Urinary bladder (tissue), 4 donors: ENCODE measurements around the gene PIK3R2. TPM values are rescaled to one million over a fixed set of nuclear protein-coding genes. Genes with fewer than 3 reads are reported as not detected.
"Not testable (repeated sequence)": the region's sequence is repeated elsewhere in the genome, so short reads cannot be mapped to it uniquely, and the experiment has no call there.

ENCODE experiments used
- DNase-seq: peaks from one replicate; pipeline ENCODE4 v3.0.0-alpha.2; 2015; ENCODE audit errors: extremely low spot score
- H3K27ac ChIP-seq: one replicate; pipeline ENCODE4 v1.5.1; 2013; ENCODE audit warnings: low read depth, mild to moderate bottlenecking, moderate library complexity
- H3K36me3 ChIP-seq: one replicate; pipeline ENCODE4 v1.6.1; 2013; ENCODE audit warnings: mild to moderate bottlenecking, moderate library complexity; ENCODE audit not compliant: insufficient read depth
- H3K4me1 ChIP-seq: one replicate; pipeline ENCODE4 v1.6.1; 2013; ENCODE audit warnings: mild to moderate bottlenecking, moderate library complexity; ENCODE audit not compliant: insufficient read depth
- H3K4me3 ChIP-seq: one replicate; pipeline ENCODE4 v1.5.1; 2013; ENCODE audit warnings: low read depth, low read length
- WGBS: extraction: QIAGEN DNeasy Blood & Tissue Kit; methylation state at CpG from one replicate; pipeline ENCODE4 v1.1.7; 2013; 5-methylcytosine and 5-hydroxymethylcytosine counted together
- polyA plus RNA-seq: library from polyadenylated mRNA; stranded (reverse); fragments of 200-250 nt; gene quantifications from one replicate; pipeline ENCODE4 v1.2.3, GENCODE V29; 2013
- total RNA-seq: library from RNA; depleted of rRNA; stranded (reverse); fragments of >200 nt; gene quantifications from one replicate; pipeline ENCODE4 v1.2.3, GENCODE V29; 2014
- donor health status: healthy with polysubstance abuse.
- donor health status: healthy.

Gene PIK3R2
- total and polyA plus RNA-seq, 2 donors, result 12.2 to 17.0 TPM

DNA sequence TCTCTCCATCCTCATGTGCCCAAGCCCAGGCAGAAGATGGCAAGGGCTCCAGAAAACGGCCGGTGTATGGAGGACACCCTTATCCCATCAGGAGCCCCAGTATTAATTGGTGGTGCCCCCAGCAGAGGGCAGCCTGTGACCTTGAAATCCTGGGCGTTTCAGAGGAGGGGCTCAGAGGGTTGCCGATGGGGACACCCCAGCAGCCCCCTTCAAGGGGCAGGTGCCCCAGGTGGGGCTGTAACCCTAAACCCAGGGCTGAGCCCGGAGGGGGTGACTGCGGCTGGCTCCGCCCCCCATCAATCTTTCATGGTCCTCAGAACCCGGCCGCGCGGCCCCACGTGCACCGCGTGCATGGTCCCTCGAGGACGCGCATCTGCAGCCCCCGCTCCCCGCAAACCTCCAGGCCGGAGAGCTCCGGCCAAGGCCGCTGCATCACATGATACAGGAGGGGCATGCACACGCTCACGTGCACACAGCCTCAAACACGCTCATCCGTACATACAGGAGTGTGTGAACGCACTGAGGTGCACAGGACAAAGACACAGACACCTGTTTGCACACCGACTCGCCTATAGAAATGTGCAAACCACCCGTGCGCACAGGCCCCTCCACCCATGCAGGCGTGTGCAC lies 49.9 kb downstream of the PIK3R2 start:
- no peak overlapping the region for H3K27ac ChIP-seq
- no peaks in the 10 kb centered on the region for H3K4me1 ChIP-seq
- WGBS, result 6% methylated on average over 32 of the region's 32 CpGs
- H3K4me3 ChIP-seq, result peak overlapping the region; percentile 49
- no peaks in the 10 kb centered on the region for H3K36me3 ChIP-seq
- no peak for DNase-seq

DNA sequence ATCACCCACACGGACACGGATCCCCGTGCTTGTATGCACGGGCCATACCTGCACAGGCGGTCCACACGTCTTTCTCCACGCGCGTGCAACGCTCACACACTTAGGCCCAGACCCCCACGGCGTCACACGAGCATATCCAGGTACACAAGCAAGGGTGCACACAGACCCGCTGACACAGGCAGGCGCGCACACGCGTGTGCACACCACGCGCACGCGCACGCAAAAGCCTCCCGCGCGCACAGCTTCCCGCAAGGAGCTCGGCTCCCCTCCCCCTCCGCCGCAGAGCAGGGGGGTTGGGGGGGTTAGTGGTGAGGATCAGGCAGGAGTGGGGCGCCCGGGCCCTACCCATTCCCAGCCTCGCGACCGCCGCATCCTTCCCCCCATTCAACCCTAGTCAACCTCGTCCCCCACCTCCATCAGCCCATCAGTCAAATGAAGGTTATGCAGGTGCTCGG lies 50.5 kb downstream of the PIK3R2 start:
- no peak overlapping the region for H3K27ac ChIP-seq
- peak overlapping the region; percentile 49 for H3K4me3 ChIP-seq
- DNase-seq, result no peak
- H3K4me1 ChIP-seq, result no peaks in the 10 kb centered on the region
- H3K36me3 ChIP-seq, result no peaks in the 10 kb centered on the region
- 1% methylated on average over 38 of the region's 38 CpGs for WGBS

DNA sequence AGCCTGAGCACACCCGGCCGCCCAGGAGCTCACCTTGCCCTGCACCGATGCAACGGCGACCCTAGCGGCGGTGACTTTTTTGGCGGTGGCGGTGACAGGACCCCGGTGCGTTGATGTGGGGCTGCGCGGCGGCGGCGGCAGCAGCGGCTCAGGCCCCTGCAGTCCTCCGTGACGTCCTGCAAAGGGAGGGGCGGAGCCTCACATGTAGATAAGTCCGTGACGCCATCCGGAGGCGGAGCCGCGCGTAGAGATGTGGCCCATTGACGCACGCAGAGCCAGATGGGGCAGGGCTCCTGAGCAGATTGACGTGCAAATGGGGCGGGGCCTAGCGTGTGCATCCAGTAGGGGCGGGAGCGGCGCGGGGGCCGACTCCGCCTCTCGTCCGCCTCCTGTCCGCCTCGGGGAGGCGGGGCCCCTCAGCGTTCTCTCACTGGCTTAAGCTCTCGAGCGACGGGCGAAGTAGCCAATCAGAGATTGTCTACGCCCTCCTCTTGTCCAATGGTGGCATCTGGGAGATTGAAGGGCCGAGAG lies 51.0 kb downstream of the PIK3R2 start, which contains the start of gene RAB3A:
TSS of gene RAB3A (minus strand) at position 180 of the 531 bp plus-strand sequence. CDS start 1,302 bp downstream, outside the sequence.
- Histone ChIP-seq H3K4me3 (peak within 1 kb of the TSS; percentile 52), H3K27ac (peak within 1 kb of the TSS; percentile 95), H3K36me3 (no peaks in the 10 kb centered on the region), H3K4me1 (no peaks in the 10 kb centered on the region)
- DNase-seq, result peak; percentile 99
- under 1% methylated on average over 50 of the region's 50 CpGs for WGBS

DNA sequence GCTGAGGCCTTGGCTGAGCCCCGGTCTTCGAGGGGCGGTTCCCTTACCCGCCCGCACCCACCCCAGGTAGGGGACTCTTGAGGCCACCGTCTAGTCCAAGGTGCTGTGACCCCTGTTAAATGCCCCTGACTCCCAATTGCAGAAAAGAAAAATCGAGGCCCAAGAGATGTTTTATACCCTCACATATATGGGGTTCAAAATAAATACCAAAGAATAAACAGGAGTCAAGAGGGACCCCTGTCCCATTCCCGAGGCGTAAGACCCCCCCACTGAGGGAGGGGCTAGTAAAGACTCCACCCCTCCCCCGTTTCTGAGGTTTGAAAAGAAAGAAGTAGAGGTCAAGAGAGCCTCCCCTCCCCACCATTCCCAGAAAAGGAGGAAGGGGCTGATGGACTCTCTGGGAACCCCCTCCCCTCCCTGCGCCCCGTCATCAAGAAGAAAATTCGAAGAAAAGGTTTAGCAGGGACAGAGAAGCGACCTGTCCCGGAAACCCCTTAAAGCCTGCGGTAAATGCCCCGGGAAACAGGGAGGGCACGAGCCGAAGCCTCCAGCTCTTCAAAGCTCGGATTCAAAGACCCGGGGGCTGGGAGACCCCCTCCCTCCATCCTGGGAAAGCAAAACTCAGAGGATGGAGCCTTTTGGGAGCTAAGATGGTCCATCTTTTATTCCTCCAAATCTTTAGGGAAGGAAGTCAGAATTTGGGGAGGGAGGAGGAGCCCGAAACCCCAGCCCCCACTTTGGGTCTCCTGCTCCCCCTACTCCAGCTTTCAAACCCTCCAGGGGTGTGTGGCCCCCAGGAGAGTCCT lies 51.6 kb downstream of the PIK3R2 start:
- peak overlapping the region; percentile 52 for H3K4me3 ChIP-seq
- no peaks in the 10 kb centered on the region for H3K4me1 ChIP-seq
- under 1% methylated on average over 22 of the region's 22 CpGs for WGBS
- H3K27ac ChIP-seq, result peak overlapping the region; percentile 95
- DNase-seq, result peak; percentile 83
- H3K36me3 ChIP-seq, result no peaks in the 10 kb centered on the region

DNA sequence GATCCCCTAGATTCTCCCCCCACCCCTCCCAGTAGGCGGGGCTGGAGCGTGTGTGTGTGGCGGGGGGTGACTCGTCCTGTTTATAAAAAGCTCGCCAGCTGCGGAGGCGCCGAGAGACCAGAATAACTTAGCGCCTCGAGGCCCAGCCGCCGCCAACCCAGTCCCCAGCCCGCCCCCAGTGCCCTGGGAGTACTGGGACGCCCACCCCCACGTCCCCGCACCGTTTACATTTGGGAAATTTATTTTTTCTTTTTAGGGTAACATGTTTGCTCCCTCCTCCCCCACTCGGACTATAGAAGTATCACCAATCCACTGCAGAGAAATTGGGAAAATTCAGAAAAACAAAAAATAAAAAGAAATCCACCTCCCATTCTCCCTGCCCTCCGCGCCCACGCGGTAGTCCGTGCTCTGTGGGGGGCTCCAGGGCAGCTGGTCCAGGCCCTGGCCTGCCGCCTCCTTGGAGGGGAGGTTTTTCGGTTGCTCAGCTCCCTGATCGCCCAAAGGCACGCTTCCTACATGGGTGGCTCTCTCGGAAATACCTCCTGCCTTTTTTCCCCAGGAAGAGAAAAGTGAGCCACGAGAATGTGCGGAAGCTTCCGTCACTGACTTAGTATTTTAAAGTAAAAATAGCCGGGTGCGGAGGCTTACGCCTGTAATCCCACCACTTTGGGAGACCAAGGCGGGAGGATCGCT lies 52.4 kb downstream of the PIK3R2 start:
- Histone ChIP-seq H3K4me3 (peak overlapping the region; percentile 52), H3K36me3 (no peaks in the 10 kb centered on the region), H3K27ac (peak overlapping the region; percentile 95), H3K4me1 (no peaks in the 10 kb centered on the region)
- WGBS, result 11% methylated on average over 36 of the region's 36 CpGs
- peak; percentile 67 for DNase-seq

DNA sequence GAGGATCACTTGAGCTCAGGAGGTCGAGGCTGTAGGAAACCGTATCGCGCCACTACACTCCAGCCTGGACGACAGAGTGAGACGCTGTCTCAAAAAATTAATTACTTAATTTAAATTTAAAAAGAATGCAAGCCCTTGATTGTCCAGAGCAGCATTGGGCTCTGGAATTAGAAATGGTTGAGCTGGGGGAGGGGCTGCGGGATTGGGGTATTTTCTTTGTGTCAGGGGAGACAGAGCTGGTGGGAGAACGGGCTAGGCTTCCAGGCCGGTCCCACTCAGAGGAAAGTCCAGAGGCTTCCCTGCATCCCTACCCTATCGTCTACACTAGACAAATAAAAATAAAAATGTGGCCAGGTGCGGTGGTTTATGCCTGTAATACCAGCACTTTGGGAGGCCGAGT lies 53.1 kb downstream of the PIK3R2 start:
- 84% methylated on average over 12 of the region's 12 CpGs for WGBS
- DNase-seq, result no peak
- H3K4me3 ChIP-seq, result no peak overlapping the region
- H3K36me3 ChIP-seq, result no peaks in the 10 kb centered on the region
- H3K4me1 ChIP-seq, result no peaks in the 10 kb centered on the region
- H3K27ac ChIP-seq, result no peak overlapping the region

DNA sequence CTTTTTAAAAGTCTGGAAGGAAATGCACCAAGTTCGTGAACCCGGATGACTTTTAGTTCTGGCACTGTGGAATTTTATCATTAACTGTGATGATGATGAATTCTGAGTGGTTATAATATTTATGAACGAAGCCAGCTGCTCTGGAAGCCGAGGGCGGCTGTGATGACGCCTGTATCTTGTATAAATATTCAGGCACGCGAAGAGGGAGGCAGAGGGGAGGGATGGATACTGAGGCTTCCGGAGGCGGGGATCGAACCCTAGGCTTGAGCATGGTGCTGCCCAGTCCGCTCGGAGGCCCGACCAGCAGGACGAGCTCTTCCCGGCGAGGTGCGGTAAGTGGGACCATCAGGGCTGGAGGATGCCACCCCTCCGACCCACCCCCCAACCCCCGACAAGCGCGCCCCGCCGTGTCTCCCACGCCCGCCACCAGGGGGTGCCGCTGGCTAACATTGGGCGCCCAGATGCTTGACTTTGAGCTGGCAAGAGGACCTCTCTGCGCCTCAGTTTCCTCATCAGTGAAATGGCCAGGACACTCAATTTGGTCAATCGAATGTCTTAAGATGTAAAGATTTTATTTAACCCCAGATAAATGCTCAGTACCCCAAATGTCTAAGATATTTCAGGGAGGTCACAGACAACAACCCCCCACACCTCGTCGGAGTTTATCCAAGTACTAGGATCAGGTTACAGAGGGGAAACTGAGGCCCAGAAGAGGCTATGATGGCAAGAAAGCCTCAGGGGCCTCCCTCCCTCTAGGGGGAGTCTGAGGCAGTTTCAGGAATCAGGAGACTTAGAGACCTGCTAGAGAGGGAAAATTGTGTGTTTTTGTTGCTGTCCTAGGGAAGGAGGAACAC lies 55.4 kb downstream of the PIK3R2 start:
- Histone ChIP-seq H3K4me3 (no peak overlapping the region), H3K4me1 (no peaks in the 10 kb centered on the region), H3K27ac (no peak overlapping the region), H3K36me3 (no peaks in the 10 kb centered on the region)
- 11% methylated on average over 32 of the region's 32 CpGs for WGBS
- DNase-seq, result no peak

DNA sequence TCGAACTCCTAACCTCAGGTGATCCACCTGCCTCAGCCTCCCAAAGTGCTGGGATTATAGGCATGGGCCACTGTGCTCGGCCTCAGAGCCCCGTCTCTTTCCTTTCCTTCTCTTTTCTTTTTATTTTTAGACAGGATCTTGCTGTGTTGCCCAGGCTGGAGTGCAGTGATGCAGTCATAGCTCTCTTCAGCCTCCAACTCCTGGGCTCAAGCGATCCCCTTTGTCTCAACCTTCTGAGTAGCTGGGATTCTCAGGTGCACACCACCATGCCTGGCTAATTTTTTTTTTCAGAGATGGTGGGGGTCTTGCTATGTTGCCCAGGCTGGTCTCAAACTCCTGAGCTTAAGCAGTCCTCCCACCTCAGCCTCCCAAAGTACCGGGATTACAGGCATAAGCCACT lies 56.9 kb downstream of the PIK3R2 start:
- DNase-seq, H3K27ac ChIP-seq, H3K36me3 ChIP-seq, H3K4me1 ChIP-seq, H3K4me3 ChIP-seq: not testable (repeated sequence)
- WGBS, result 85% methylated on average over 5 of the region's 5 CpGs

DNA sequence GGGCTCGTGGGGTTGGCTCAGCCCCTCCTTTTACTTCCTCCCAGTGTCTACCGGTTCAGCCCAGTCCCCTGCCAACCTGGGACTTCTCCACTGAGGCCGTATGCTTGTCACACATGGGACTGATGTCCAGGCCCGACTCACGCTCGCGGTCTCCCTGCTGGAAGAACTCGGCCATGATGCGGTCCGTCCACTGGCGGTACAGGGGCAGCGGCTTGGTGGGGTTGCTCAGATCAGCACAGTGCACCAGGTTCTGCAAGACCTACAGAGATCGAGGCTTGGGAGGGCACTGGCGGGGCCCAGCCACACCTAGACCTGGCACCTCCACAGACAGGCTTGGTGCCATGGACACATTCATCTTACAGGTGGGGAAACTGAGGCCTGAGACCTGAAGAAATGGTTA lies 58.7 kb downstream of the PIK3R2 start:
- no peak overlapping the region for H3K4me3 ChIP-seq
- DNase-seq, result no peak
- no peak overlapping the region for H3K27ac ChIP-seq
- 85% methylated on average over 14 of the region's 14 CpGs for WGBS
- H3K36me3 ChIP-seq, result no peaks in the 10 kb centered on the region
- no peaks in the 10 kb centered on the region for H3K4me1 ChIP-seq

DNA sequence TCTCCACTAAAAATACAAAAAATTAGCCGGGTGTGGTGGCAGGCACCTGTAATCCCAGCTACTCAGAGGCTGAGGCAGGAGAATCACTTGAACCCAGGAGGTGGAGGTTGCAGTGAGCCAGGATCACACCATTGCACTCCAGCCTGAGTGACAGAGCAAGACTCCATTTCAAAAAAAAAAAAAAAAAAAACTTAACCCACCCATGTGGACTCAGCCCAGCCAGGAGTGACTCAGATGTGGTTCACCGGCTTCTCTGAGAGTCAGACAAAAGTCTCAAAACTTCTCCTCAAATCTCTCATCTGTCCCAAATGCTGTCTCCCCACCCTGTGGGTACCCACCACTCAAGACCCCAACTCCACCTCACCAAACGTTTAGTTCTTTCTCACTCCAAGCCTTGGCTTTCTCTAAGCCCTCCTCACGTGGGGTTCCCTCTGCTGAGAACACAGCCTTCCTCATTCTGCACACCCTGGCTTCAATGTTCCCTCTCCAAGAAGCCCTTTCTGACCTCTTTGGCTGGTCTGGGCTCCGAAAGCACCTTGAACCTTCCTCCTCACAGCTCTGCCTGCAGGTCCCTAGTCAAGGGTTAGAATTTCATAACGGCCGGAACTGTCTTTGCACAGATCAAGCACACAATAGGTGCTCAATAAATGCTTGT lies 61.9 kb downstream of the PIK3R2 start:
- Histone ChIP-seq H3K4me3 (no peak overlapping the region), H3K4me1 (no peaks in the 10 kb centered on the region), H3K36me3 (no peaks in the 10 kb centered on the region), H3K27ac (no peak overlapping the region)
- no peak for DNase-seq
- WGBS, result 66% methylated on average over 7 of the region's 7 CpGs

DNA sequence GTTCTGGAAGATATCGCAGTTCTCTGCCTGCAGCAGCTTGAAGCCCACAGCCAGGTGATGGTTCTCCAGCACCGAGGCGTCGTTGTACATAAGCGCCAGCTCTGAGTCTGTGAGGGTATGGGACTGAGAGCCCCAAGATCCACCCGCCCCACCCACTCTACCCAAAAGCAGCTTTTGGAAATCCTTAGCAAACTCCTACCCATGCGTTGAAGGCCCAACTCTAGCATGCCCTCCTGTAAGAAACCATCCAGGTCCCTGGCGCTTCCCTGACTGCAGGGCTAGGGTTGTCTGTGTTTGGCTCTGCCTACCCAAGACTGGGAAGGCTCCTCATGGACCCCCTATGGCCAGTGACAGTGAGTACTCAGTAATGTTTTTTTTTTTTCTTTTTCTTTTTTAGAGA lies 63.8 kb downstream of the PIK3R2 start:
- Histone ChIP-seq H3K36me3 (no peaks in the 10 kb centered on the region), H3K4me1 (no peaks in the 10 kb centered on the region), H3K4me3 (no peak overlapping the region), H3K27ac (no peak overlapping the region)
- WGBS, result 94% methylated on average over 8 of the region's 8 CpGs
- DNase-seq, result no peak

DNA sequence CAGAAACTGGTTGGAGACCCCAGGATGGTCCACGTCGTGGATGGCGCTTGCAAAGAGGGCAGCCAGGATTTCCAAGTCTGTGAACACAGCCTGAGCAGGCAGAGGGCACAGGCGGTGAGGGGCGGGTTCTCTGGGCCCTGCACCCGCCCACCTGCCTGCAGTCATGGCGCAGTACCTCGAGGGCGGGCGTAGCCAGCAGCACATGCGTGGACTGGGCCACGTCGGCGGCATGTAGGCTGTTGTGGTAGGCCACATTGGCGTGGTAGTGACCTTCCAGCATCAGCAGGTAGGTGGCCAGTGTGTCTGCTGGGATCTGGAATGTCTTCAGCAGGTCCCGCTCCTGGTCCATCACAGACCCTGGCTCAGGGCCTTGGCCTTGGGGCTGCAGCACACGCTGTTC lies 65.2 kb downstream of the PIK3R2 start:
- WGBS, result 87% methylated on average over 17 of the region's 17 CpGs
- H3K4me1 ChIP-seq, result no peaks in the 10 kb centered on the region
- DNase-seq, result no peak
- H3K36me3 ChIP-seq, result no peaks in the 10 kb centered on the region
- no peak overlapping the region for H3K4me3 ChIP-seq
- H3K27ac ChIP-seq, result no peak overlapping the region
